NCI-H1417 (cell line): ENCODE results near the gene PCDHA5.

Source experiments
- DNase-seq, 3 experiments: peaks; one replicate each; lab custom pipeline; 2025; lab: John Stamatoyannopoulos, UW

Gene PCDHA5

GRCh38 chr5:140862441-140863295 lies 41.3 kb downstream of the PCDHA5 start:
- no peak for DNase-seq

GRCh38 chr5:140868721-140869554 lies 47.5 kb downstream of the PCDHA5 start, which contains the start of gene PCDHA11:
Gene PCDHA11 (plus strand): TSS chr5:140868957. CDS start chr5:140869104, 147 bp downstream.
- DNase-seq: no peak

GRCh38 chr5:140869555-140869886 lies 48.1 kb downstream of the PCDHA5 start:
- no peak for DNase-seq

GRCh38 chr5:140870221-140871201 lies 49.1 kb downstream of the PCDHA5 start:
- no peak for DNase-seq
